MM.1S (cell line): Measurements from ENCODE around the gene FOXP1.

ENCODE experiments used
- DNase-seq: peaks from one replicate; pipeline ENCODE4 v3.0.0-alpha.2; 2015
- H2AFZ ChIP-seq: fragments of 300-600 bp; sonication (generic); 2 replicates; pipeline ENCODE4 v1.6.0; 2016; ENCODE audit warnings: antibody characterized with exemption, low read length
- H3F3A ChIP-seq: fragments of 300-600 bp; sonication (generic); 2 replicates; pipeline ENCODE4 v1.6.1; 2016; ENCODE audit warnings: mild to moderate bottlenecking, antibody characterized with exemption, low read length, moderate library complexity, mixed read lengths; ENCODE audit not compliant: insufficient read depth
- H3K27ac ChIP-seq: fragments of 300-600 bp; sonication (generic); 2 replicates; pipeline ENCODE4 v1.5.1; 2016; ENCODE audit warnings: mild to moderate bottlenecking, low read length
- H3K27me3 ChIP-seq: fragments of 300-600 bp; sonication (generic); replicated peaks from 2 replicates; pipeline ENCODE4 v1.6.0; 2016; ENCODE audit warnings: low read length; ENCODE audit not compliant: insufficient read depth
- H3K36me3 ChIP-seq: fragments of 300-600 bp; sonication (generic); replicated peaks from 2 replicates; pipeline ENCODE4 v1.6.1; 2016; ENCODE audit warnings: mild to moderate bottlenecking, low read length, mixed read lengths; ENCODE audit not compliant: insufficient read depth
- H3K4me1 ChIP-seq: fragments of 300-600 bp; sonication (generic); 2 replicates; pipeline ENCODE4 v1.6.1; 2016; ENCODE audit warnings: low read length, mixed read lengths
- H3K4me2 ChIP-seq: fragments of 300-600 bp; sonication (generic); 2 replicates; pipeline ENCODE4 v1.6.0; 2016; ENCODE audit warnings: low read depth, low read length
- H3K4me3 ChIP-seq: fragments of 300-600 bp; sonication (generic); 2 replicates; pipeline ENCODE4 v1.5.1; 2016; ENCODE audit warnings: low read length, mixed read lengths
- H3K79me2 ChIP-seq: fragments of 300-600 bp; sonication (generic); 2 replicates; pipeline ENCODE4 v1.6.1; 2016; ENCODE audit warnings: mixed run types, low read length, mixed read lengths
- H3K9ac ChIP-seq: fragments of 300-600 bp; sonication (generic); 2 replicates; pipeline ENCODE4 v1.6.1; 2016; ENCODE audit warnings: low read length, mixed read lengths
- H3K9me2 ChIP-seq: fragments of 300-600 bp; sonication (generic); replicated peaks from 2 replicates; pipeline ENCODE4 v1.6.1; 2016; ENCODE audit warnings: mild to moderate bottlenecking, low read length, mixed read lengths; ENCODE audit not compliant: insufficient read depth
- H3K9me3 ChIP-seq: fragments of 300-600 bp; sonication (generic); replicated peaks from 2 replicates; pipeline ENCODE4 v1.6.1; 2016; ENCODE audit warnings: mild to moderate bottlenecking, low read length, mixed read lengths; ENCODE audit not compliant: insufficient read depth
- H4K20me1 ChIP-seq: fragments of 300-600 bp; sonication (generic); 2 replicates; pipeline ENCODE4 v1.6.1; 2016; ENCODE audit warnings: mild to moderate bottlenecking, low read length, moderate library complexity, mixed read lengths; ENCODE audit not compliant: insufficient read depth
- EZH2 ChIP-seq: fragments of 300-600 bp; sonication (generic); optimal IDR thresholded peaks from 2 replicates; pipeline ENCODE3; 2017; ENCODE audit warnings: low read depth, mild to moderate bottlenecking, antibody characterized with exemption, low read length, mixed read lengths
- EZH2phosphoT487 ChIP-seq: fragments of 300-600 bp; sonication (generic); IDR thresholded peaks from 2 replicates; pipeline ENCODE4 v1.6.1; 2018; ENCODE audit warnings: antibody characterized with exemption, low read length
- TF ChIP-seq, protein P1 (sequence below): fragments of 300-600 bp; sonication (generic); IDR thresholded peaks from 2 replicates; pipeline ENCODE4 v1.5.1; 2016; ENCODE audit warnings: antibody characterized with exemption, low read length, mixed read lengths

FOXP1 gene

DNA sequence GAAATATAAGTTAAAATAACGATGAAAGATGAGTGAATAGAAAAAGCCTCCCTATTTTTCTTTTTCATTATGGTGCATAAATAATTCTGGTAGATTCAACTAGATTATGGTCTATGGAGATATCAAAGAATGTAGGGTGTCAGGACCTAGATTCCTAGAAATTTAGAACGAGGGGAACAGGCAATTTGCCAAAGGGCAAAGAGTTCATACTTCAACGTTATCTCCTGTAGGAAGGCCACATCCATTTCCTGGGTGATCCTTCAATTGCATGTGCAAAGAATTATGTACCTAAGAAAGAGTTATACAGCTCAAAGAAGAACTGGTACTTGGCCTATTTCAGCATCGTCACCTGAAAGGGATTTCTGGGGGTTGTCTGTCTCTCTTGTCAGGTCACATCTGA is 351.8 kb downstream of the FOXP1 start:
- Histone ChIP-seq H3K4me1 (no peaks in the 10 kb centered on the region), H3K79me2 (no peaks in the 10 kb centered on the region), H3K4me2 (no peak overlapping the region)

GRCh38 chr3:71229905-71230657 is 353.4 kb downstream of the FOXP1 start:
- Histone ChIP-seq H3K36me3 (no peaks in the 10 kb centered on the region), H3K4me2 (no peak overlapping the region), H3K27me3 (no peaks in the 10 kb centered on the region), H3K79me2 (no peaks in the 10 kb centered on the region), H3F3A (no peaks in the 10 kb centered on the region), H3K9ac (no peak overlapping the region), H3K9me3 (no peaks in the 10 kb centered on the region), H3K9me2 (no peaks in the 10 kb centered on the region), H2AFZ (no peak overlapping the region), H3K27ac (no peak overlapping the region), H3K4me3 (no peak overlapping the region), H4K20me1 (no peaks in the 10 kb centered on the region), H3K4me1 (no peaks in the 10 kb centered on the region)
- TF ChIP-seq EZH2phosphoT487 (no peak), EZH2 (no peak)
- TF ChIP-seq, protein P1, sequence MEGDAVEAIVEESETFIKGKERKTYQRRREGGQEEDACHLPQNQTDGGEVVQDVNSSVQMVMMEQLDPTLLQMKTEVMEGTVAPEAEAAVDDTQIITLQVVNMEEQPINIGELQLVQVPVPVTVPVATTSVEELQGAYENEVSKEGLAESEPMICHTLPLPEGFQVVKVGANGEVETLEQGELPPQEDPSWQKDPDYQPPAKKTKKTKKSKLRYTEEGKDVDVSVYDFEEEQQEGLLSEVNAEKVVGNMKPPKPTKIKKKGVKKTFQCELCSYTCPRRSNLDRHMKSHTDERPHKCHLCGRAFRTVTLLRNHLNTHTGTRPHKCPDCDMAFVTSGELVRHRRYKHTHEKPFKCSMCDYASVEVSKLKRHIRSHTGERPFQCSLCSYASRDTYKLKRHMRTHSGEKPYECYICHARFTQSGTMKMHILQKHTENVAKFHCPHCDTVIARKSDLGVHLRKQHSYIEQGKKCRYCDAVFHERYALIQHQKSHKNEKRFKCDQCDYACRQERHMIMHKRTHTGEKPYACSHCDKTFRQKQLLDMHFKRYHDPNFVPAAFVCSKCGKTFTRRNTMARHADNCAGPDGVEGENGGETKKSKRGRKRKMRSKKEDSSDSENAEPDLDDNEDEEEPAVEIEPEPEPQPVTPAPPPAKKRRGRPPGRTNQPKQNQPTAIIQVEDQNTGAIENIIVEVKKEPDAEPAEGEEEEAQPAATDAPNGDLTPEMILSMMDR, result no peak
- DNase-seq, result no peak

More for the DNA sequence above, 351.8 kb downstream of the FOXP1 start:
- no peak overlapping the region for H3K9ac ChIP-seq
- H3K4me3 ChIP-seq, result no peak overlapping the region
- DNase-seq, result no peak
- no peaks in the 10 kb centered on the region for H4K20me1 ChIP-seq
- no peaks in the 10 kb centered on the region for H3K9me2 ChIP-seq
- H3K27ac ChIP-seq, result no peak overlapping the region
- H3K27me3 ChIP-seq, result no peaks in the 10 kb centered on the region
- H3K36me3 ChIP-seq, result no peaks in the 10 kb centered on the region
- H3K9me3 ChIP-seq, result no peaks in the 10 kb centered on the region
- H3F3A ChIP-seq, result no peaks in the 10 kb centered on the region
- TF ChIP-seq EZH2, result no peak
- no peak for TF ChIP-seq EZH2phosphoT487
- TF ChIP-seq, protein P1, result no peak
- H2AFZ ChIP-seq, result no peak overlapping the region

- Histone ChIP-seq H4K20me1 (no peaks in the 10 kb centered on the region), H3K27ac (no peak overlapping the region), H2AFZ (no peak overlapping the region), H3K4me3 (no peak overlapping the region), H3K4me2 (no peak overlapping the region), H3K9me3 (no peaks in the 10 kb centered on the region), H3K27me3 (no peaks in the 10 kb centered on the region), H3F3A (no peaks in the 10 kb centered on the region), H3K9ac (no peak overlapping the region), H3K9me2 (no peaks in the 10 kb centered on the region), H3K36me3 (no peaks in the 10 kb centered on the region), H3K79me2 (no peaks in the 10 kb centered on the region), H3K4me1 (no peaks in the 10 kb centered on the region)
- DNase-seq, result no peak
- TF ChIP-seq EZH2 (no peak), EZH2phosphoT487 (no peak)
- TF ChIP-seq, protein P1, result no peak
These were observed 355.2 kb downstream of the FOXP1 start for GRCh38 chr3:71228156-71228866.
